Measurements from ENCODE around the gene PGS1. TPM values are rescaled to one million over a fixed set of nuclear protein-coding genes. Genes with fewer than 3 reads are reported as not detected.

Gene PGS1
- total and polyA plus RNA-seq, 10 of the 15 experiments (the other 5 are each of a cell fraction or from before 2014, with no cell fraction given) = 1.3 to 37.6 (median 27.4) TPM

DNA sequence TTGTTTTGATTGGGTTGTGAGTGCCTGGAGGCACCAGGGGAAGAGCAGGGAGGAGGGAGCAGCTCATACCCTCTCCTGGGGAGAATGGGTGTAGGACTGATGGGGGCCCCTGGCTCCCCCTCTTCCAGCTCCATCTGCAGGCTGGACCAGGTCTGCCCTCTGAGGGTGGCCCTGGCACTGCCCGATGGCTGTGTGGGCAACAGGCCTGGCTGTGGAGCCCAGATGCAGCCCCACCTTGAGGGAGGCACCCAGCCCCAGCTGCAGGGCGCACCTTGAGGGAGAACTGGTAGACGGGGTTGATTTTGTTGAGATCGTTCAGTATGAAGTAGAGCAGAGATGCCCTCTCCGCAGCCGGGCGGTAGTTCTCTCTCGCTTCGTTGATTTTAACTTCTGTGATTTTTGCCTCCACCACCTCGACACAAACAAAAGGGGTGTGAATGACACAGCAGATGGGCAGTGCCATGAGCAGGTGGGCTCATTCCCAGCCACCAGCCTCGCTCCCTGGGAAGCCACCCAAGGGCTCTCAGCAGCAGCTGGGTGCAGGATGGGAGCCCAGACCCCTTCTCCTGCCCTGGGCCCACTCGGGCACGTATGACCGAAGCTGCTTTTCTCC, 71.6 kb downstream of the PGS1 start:
- in situ Hi-C loops (cut with MboI) (no loop called here), intact Hi-C loops (cut with micrococcal nuclease; ENCODE audit: unreplicated experiment) (loop anchor here (5.0 kb wide), 1 partner anchor 37 kb away; no protein-coding TSS in a partner anchor)
- ATAC-seq (no peak), DNase-seq (ENCODE audit: low read depth, low spot score) (no peak), FAIRE-seq (no peak)
- no TSS peak for BruUV-seq (replicated peaks)
- Histone ChIP-seq H4K20me1 (ENCODE audit: control insufficient read depth, insufficient read depth) (no peaks in the 10 kb centered on the region), H3K9me3 (replicated peaks; ENCODE audit: control insufficient read depth, insufficient read depth, low read length) (no peaks in the 10 kb centered on the region), H3K4me2 (ENCODE audit: control insufficient read depth, insufficient read depth) (no peak overlapping the region), H3K27ac (ENCODE audit: control insufficient read depth, insufficient read depth) (no peak overlapping the region), H3K4me3 (no peak overlapping the region), H3K4me1 (ENCODE audit: control insufficient read depth, insufficient read depth, low read length) (peaks cover 13% of the 10 kb centered on the region), H3K79me2 (ENCODE audit: control insufficient read depth, insufficient read depth, low read length) (no peaks in the 10 kb centered on the region), H3K27me3 (replicated peaks in 1 of 2; ENCODE audit: control insufficient read depth in 2 of 2, insufficient read depth in 2 of 2, low read length in 1 of 2) (no peaks in the 10 kb centered on the region), H2AFZ (ENCODE audit: control insufficient read depth, low read depth, low read length) (no peak overlapping the region), H3K36me3 (ENCODE audit: control insufficient read depth in 2 of 2, insufficient read depth in 2 of 2, low read length in 1 of 2) (no peaks in the 10 kb centered on the region), H3K9ac (ENCODE audit: control insufficient read depth, insufficient read depth, low read length) (no peak overlapping the region)
- ChIA-PET CTCF (interaction anchor here (0.7 kb wide), 1 partner anchor 402 kb away, joined by 3 read pairs; no protein-coding TSS in a partner anchor), RAD21 (ENCODE audit: unreplicated experiment) (no interaction called here), POLR2A (interaction anchor here (0.5 kb wide), 1 partner anchor 94 kb away, joined by 7 read pairs; no protein-coding TSS in a partner anchor), SMC1A (ENCODE audit: uncharacterized antibody, unreplicated experiment) (no interaction called here)
- 34% methylated on average over 11 of the region's 14 CpGs for WGBS (ENCODE audit: insufficient coverage, insufficient replicate concordance, low lambda C conversion rate, missing lambda C conversion rate)
- TF ChIP-seq MXI1 (IDR thresholded peaks at IDR 0.05; ENCODE audit: low read depth, low read length) (no peak), KAT2A (conservative IDR thresholded peaks at IDR 0.05; ENCODE audit: control insufficient read depth, low read depth, low read length) (no peak)

DNA sequence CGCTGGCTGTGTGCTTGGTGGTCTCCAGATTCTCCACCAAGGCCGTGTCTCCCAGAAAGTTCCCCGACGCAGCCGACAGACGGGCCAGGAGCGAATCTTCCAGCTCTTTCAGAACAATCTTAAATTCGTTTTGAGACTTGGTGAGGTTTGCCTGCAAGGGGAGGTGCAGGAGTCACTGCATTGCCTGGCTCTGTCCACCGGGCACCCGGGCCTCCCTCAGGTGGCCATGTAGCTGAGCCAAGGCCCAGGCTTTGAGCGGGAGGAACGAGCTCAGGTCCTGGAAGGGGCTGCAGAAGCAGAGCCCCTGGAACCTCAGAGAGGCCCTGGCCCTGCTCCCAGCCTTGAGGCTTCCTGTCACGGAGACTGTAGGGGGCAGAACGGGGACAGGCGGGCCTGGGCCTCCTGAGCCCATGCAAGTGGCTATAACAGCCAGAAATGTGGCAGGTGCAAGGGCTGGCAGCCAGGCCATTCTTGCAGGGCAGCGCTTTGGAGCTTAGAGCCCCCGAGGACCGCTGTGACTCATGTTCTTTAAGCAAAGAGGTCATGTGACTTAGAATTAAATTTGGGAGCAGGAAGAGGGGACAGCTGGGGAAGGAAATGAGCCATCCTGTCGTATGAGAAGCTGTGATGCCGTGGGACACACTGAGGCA, 72.4 kb downstream of the PGS1 start:
- ChIA-PET POLR2A (no interaction called here), RAD21 (ENCODE audit: unreplicated experiment) (interaction anchor here (0.6 kb wide), 1 partner anchor 149 kb away, joined by 3 read pairs; no protein-coding TSS in a partner anchor), CTCF (no interaction called here), SMC1A (ENCODE audit: uncharacterized antibody, unreplicated experiment) (no interaction called here)
- DNase-seq (ENCODE audit: low read depth, low spot score) = no peak
- in situ Hi-C loops (cut with MboI) (no loop called here), intact Hi-C loops (cut with micrococcal nuclease; ENCODE audit: unreplicated experiment) (no loop called here)
- H3K9ac ChIP-seq (ENCODE audit: control insufficient read depth, insufficient read depth, low read length) = no peak overlapping the region
- H3K9me3 ChIP-seq (replicated peaks; ENCODE audit: control insufficient read depth, insufficient read depth, low read length) = no peaks in the 10 kb centered on the region
- TF ChIP-seq JUND (IDR thresholded peaks at IDR 0.05; ENCODE audit: low read depth, low read length) (no peak), RUNX3 (IDR thresholded peaks at IDR 0.05; ENCODE audit: low read length) (no peak), CTCF (IDR thresholded peaks at IDR 0.05 in 2 of 3, conservative IDR thresholded peaks at IDR 0.05 in 1 of 3; ENCODE audit: control insufficient read depth in 2 of 3, extremely low read depth in 1 of 3, insufficient read depth in 1 of 3, low read depth in 3 of 3, low read length in 3 of 3) (0 out of 6 replicates have a peak, but pooled peaks of 1 of the 3 experiments have one; percentile 8)
- no TSS peak for BruUV-seq (replicated peaks)
- no peaks in the 10 kb centered on the region for H3K79me2 ChIP-seq (ENCODE audit: control insufficient read depth, insufficient read depth, low read length)
- H3K27me3 ChIP-seq (replicated peaks in 1 of 2; ENCODE audit: control insufficient read depth in 2 of 2, insufficient read depth in 2 of 2, low read length in 1 of 2) = no peaks in the 10 kb centered on the region
- H3K36me3 ChIP-seq (ENCODE audit: control insufficient read depth in 2 of 2, insufficient read depth in 2 of 2, low read length in 1 of 2) = no peaks in the 10 kb centered on the region
- H3K4me2 ChIP-seq (ENCODE audit: control insufficient read depth, insufficient read depth) = no peak overlapping the region
- no peaks in the 10 kb centered on the region for H4K20me1 ChIP-seq (ENCODE audit: control insufficient read depth, insufficient read depth)
- ATAC-seq = no peak
- no peak overlapping the region for H2AFZ ChIP-seq (ENCODE audit: control insufficient read depth, low read depth, low read length)
- H3K4me3 ChIP-seq = no peak overlapping the region
- FAIRE-seq = no peak
- H3K4me1 ChIP-seq (ENCODE audit: control insufficient read depth, insufficient read depth, low read length) = peaks cover 13% of the 10 kb centered on the region
- 18% methylated on average over 20 of the region's 20 CpGs for WGBS (ENCODE audit: insufficient coverage, insufficient replicate concordance, low lambda C conversion rate, missing lambda C conversion rate)
- no peak overlapping the region for H3K27ac ChIP-seq (ENCODE audit: control insufficient read depth, insufficient read depth)
